HEK293T (cell line): ENCODE data around the gene MRPL38.

Experiments
- BHLHE40 ChIP-seq: fragments of 450-650 bp; IDR thresholded peaks from 2 replicates; pipeline ENCODE4 v1.6.1; 2016; ENCODE audit warnings: mild to moderate bottlenecking, moderate library complexity, borderline replicate concordance
- FOXM1 ChIP-seq: fragments of 450-650 bp; IDR thresholded peaks from 2 replicates; pipeline ENCODE4 v1.6.1; 2017; ENCODE audit warnings: mild to moderate bottlenecking, borderline replicate concordance
- HDGF ChIP-seq: fragments of 450-650 bp; IDR thresholded peaks from 2 replicates; pipeline ENCODE4 v1.6.1; 2017; ENCODE audit warnings: antibody characterized with exemption, borderline replicate concordance
- SP1 ChIP-seq: fragments of 450-650 bp; IDR thresholded peaks from 2 replicates; pipeline ENCODE4 v1.6.1; 2017
- SUZ12 ChIP-seq: fragments of 450-650 bp; IDR thresholded peaks from 2 replicates; pipeline ENCODE4 v1.6.1; 2016; ENCODE audit warnings: mild to moderate bottlenecking
- ZNF384 ChIP-seq: fragments of 450-650 bp; IDR thresholded peaks from 2 replicates; pipeline ENCODE4 v1.6.1; 2016

- TF ChIP-seq SUZ12 (no peak), BHLHE40 (no peak), FOXM1 (no peak), ZNF384 (no peak), SP1 (no peak), HDGF (no peak)
These were observed 53.6 kb downstream of the MRPL38 start for GRCh38 chr17:75850928-75851692.
